ENCODE results near the gene ARHGAP8. TPM values are rescaled to one million over a fixed set of nuclear protein-coding genes. Genes with fewer than 3 reads are reported as not detected.

ARHGAP8 gene
- total and polyA plus RNA-seq, 2 experiments from 2014 or later = 24.0 to 50.4 TPM

- Histone ChIP-seq H4K20me1 (ENCODE audit: insufficient read depth, poor library complexity, severe bottlenecking) (no peaks in the 10 kb centered on the region), H3K9me3 (ENCODE audit: low read depth) (no peaks in the 10 kb centered on the region), H2AFZ (no peak overlapping the region), H3K9me2 (replicated peaks; ENCODE audit: insufficient read depth) (no peaks in the 10 kb centered on the region), H3K79me2 (no peaks in the 10 kb centered on the region), H3K36me3 (replicated peaks; ENCODE audit: insufficient read depth, low read depth) (no peaks in the 10 kb centered on the region), H3K4me2 (no peak overlapping the region), H3K27ac (no peak overlapping the region), H3K4me3 (no peak overlapping the region), H3K27me3 (no peaks in the 10 kb centered on the region), H3K4me1 (ENCODE audit: insufficient read depth) (no peaks in the 10 kb centered on the region)
- DNase-seq (ENCODE audit: low spot score) = no peak
- TF ChIP-seq CTCF (IDR thresholded peaks at IDR 0.05; ENCODE audit: poor library complexity) (no peak), EZH2phosphoT487 (IDR thresholded peaks at IDR 0.05; ENCODE audit: low read depth, severe bottlenecking, unreplicated experiment) (no peak)
- WGBS (ENCODE audit: low lambda C conversion rate, missing lambda C conversion rate) = 92% methylated on average over 26 of the region's 43 CpGs
These were observed 73.2 kb downstream of the ARHGAP8 start for GRCh38 chr22:44825310-44826150.

GRCh38 chr22:44827666-44828190, 75.4 kb downstream of the ARHGAP8 start:
- Histone ChIP-seq H3K36me3 (replicated peaks; ENCODE audit: insufficient read depth, low read depth) (no peaks in the 10 kb centered on the region), H3K27ac (no peak overlapping the region), H3K9me3 (ENCODE audit: low read depth) (no peaks in the 10 kb centered on the region), H3K79me2 (no peaks in the 10 kb centered on the region), H3K4me1 (ENCODE audit: insufficient read depth) (no peaks in the 10 kb centered on the region), H3K27me3 (no peaks in the 10 kb centered on the region), H4K20me1 (ENCODE audit: insufficient read depth, poor library complexity, severe bottlenecking) (no peaks in the 10 kb centered on the region), H3K4me2 (no peak overlapping the region), H3K4me3 (no peak overlapping the region), H2AFZ (no peak overlapping the region), H3K9me2 (replicated peaks; ENCODE audit: insufficient read depth) (no peaks in the 10 kb centered on the region)
- WGBS (ENCODE audit: low lambda C conversion rate, missing lambda C conversion rate) = 94% methylated on average over 16 of the region's 16 CpGs
- DNase-seq (ENCODE audit: low spot score) = no peak
- TF ChIP-seq EZH2 (IDR thresholded peaks at IDR 0.05; ENCODE audit: borderline replicate concordance) = no peak
- no peak for TF ChIP-seq CTCF (IDR thresholded peaks at IDR 0.05; ENCODE audit: poor library complexity)
- TF ChIP-seq EZH2phosphoT487 (IDR thresholded peaks at IDR 0.05; ENCODE audit: low read depth, severe bottlenecking, unreplicated experiment) = no peak

- Histone ChIP-seq H3K36me3 (replicated peaks; ENCODE audit: insufficient read depth, low read depth) (no peaks in the 10 kb centered on the region), H3K4me1 (ENCODE audit: insufficient read depth) (no peaks in the 10 kb centered on the region), H3K4me2 (no peak overlapping the region), H3K9me3 (ENCODE audit: low read depth) (no peaks in the 10 kb centered on the region), H3K27me3 (no peaks in the 10 kb centered on the region), H3K79me2 (no peaks in the 10 kb centered on the region), H4K20me1 (ENCODE audit: insufficient read depth, poor library complexity, severe bottlenecking) (no peaks in the 10 kb centered on the region), H3K4me3 (no peak overlapping the region), H2AFZ (no peak overlapping the region), H3K27ac (no peak overlapping the region), H3K9me2 (replicated peaks; ENCODE audit: insufficient read depth) (no peaks in the 10 kb centered on the region)
- 72% methylated on average over 8 of the region's 8 CpGs for WGBS (ENCODE audit: low lambda C conversion rate, missing lambda C conversion rate)
- no peak for TF ChIP-seq EZH2 (IDR thresholded peaks at IDR 0.05; ENCODE audit: borderline replicate concordance)
- peak; percentile 24 for TF ChIP-seq CTCF (IDR thresholded peaks at IDR 0.05; ENCODE audit: poor library complexity)
- DNase-seq (ENCODE audit: low spot score) = no peak
These were observed 75.8 kb downstream of the ARHGAP8 start for GRCh38 chr22:44828193-44828592.

Data from hepatocyte (in vitro differentiated cells).